Stimulated activated CD4-positive, alpha-beta T cell treated with anti-CD3 and anti-CD28 coated beads, Interleukin-1b, Interleukin-23, amount 100 ng/mL, for 24 hours (primary cell): ENCODE results near the gene CTSL.
"Not testable (repeated sequence)": the region's sequence is repeated elsewhere in the genome, so short reads cannot be mapped to it uniquely, and the experiment has no call there.

Experiments
- DNase-seq, 4 experiments: peaks; one replicate each; pipeline ENCODE4 v3.0.0-alpha.2; 2020; ENCODE audit warnings: low read depth in 4 of 4, low spot score in 1 of 4

CTSL gene

GRCh38 chr9:87751868-87752267 lies 25.9 kb downstream of the CTSL start:
- DNase-seq: no peak

DNA sequence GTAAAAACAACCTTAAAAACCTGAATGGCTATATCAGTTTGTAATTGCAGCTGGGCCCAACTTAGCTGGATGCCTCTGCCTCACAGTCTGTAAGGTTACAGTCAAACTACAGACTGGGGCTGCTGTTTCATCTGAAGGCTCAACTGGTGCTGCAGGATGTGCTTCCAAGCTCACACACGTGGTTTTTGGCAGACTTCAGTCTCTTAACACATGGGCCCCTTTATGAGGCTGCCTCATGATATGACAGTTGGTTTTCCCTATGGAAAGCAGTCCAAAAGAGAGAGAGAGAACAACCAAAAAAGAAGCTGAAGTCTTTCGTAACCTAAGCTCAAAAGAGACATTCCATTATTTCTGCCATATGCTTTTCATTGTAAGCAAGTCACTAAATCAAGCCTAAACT lies 27.4 kb downstream of the CTSL start:
- no peak for DNase-seq

DNA sequence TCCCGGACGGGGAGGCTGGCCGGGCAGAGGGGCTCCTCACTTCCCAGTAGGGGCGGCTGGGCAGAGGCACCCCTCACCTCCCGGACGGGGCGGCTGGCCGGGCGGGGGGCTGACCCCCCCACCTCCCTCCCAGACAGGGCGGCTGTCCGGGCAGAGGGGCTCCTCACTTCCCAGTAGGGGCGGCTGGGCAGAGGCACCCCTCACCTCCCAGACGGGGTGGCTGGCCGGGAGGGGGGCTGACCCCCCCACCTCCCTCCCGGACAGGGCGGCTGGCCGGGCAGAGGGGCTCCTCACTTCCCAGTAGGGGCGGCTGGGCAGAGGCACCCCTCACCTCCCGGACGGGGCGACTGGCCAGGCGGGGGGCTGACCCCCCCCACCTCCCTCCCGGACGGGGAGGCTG lies 32.4 kb downstream of the CTSL start:
- not testable (repeated sequence) for DNase-seq

- DNase-seq: not testable (repeated sequence)
Measured at GRCh38 chr9:87759980-87760379, 34.1 kb downstream of the CTSL start.

- DNase-seq: no peak
Measured at GRCh38 chr9:87760529-87760928, 34.6 kb downstream of the CTSL start.

DNA sequence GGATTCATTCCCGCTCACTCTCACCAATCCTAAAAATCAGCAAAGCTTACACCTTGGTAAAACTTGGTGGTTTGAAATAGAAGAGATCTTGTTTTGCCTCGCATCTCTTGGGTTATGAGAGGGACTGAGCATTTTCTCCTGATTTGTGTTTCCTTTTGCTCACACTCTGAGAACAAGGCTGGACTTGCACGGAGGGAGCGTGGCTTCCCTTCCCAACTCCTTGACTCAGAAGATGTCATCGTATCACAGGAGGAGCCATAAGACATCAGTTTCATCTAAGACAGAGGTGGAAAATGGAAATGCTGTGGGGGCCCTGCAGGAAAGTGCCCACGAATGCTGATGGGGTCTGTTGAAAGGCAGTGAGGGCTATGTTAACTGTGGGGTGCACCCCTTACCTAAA lies 37.4 kb downstream of the CTSL start:
- DNase-seq: no peak

DNA sequence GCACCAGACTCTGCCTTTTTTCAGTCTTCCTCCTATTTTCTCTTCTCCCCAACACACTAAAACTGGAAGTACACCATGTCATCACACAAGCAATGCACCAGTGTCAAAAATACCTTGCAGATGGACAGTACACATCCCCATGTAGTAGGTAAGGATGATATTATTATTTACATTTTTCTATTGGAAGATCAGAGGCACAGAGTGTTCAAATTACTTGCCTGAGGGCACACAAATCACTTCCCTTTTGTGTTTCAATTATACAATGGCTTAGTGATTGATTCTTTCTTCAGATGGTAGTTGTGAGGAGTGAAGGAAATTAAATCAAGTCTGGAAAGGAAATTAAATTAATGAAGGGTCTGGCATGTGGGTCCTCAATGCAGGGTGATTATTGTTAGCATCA lies 39.6 kb downstream of the CTSL start:
- no peak for DNase-seq

DNA sequence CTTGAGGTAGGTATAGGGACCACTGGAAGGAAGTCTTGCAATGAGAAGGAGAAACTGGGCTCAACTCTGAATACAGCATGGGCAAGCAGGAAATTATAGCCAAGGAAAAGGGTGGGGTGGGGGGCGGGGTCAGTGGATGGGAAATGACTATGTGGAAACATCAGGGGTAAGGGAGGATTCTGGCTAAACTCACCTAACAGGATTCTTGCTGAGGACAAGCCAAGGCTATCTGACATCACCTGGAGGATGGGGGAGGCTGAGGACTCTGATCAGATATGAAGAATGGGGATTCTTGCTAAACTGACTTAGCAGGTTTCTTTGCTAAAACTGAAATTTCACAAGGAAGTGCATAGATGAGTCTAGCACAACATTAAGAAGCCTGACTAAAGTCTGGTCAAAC lies 40.8 kb downstream of the CTSL start:
- no peak for DNase-seq

GRCh38 chr9:87770616-87771315 lies 44.8 kb downstream of the CTSL start:
- DNase-seq: no peak

DNA sequence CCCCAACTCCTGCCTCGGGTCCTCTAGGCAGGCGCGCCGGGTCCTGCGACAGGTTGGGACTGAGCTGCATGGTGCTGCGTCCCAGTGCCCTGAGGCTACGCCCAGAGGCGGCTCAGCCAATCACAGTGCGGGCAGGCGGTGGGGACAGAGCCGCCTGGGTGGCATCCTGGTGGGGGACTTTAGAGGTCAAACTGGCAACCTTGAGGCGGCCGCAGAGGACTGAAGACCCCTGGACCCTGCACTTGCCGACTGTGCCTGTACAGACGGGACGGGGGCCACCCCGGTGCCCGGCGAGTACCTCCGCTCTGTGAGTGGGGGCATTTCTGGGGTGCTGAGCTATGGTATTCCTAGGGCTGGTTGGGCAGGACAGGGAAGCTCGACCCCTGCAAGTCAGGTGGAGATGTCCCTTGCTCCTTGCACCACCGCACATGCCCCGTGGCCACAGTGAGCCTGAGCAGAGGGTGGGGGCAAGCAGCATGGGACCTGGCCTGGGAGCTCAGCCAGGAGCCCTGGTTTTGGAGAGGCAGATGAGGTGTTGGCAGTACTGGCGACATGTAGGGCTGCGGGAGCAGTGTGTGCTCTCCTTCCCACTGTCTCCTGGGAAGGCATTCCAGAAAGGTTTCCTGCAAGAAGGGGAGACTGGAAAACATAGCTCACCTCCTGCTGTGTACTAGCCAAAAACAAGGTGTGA lies 45.5 kb downstream of the CTSL start:
- no peak for DNase-seq

GRCh38 chr9:87776481-87777379 lies 50.8 kb downstream of the CTSL start:
- DNase-seq: no peak

DNA sequence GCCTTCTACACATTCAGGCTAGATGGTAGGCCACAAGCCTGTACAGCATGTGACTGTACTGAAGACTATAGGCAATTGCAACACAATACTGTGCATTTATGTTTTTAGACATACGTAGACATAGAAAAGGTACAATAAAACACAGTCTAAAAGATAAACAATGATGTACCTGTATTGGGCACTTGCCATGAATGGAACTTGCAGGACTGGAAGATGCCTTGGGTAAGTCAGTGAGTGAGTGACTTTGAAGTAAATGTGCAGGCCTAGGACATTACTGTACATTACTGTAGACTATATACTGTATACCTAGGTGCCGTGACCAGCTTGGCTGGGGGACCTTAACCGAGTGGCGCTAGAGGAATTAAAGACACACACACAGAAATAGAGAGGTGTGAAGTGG lies 53.1 kb downstream of the CTSL start:
- DNase-seq: no peak
